Measurements from ENCODE around the gene PCDHGB4. TPM values are rescaled to one million over a fixed set of nuclear protein-coding genes. Genes with fewer than 3 reads are reported as not detected.

PCDHGB4 gene
- total and polyA plus RNA-seq, 2 of the 8 experiments (the other 6 are each of a cell fraction or from before 2014, with no cell fraction given), result 8.0 to 9.1 TPM

DNA sequence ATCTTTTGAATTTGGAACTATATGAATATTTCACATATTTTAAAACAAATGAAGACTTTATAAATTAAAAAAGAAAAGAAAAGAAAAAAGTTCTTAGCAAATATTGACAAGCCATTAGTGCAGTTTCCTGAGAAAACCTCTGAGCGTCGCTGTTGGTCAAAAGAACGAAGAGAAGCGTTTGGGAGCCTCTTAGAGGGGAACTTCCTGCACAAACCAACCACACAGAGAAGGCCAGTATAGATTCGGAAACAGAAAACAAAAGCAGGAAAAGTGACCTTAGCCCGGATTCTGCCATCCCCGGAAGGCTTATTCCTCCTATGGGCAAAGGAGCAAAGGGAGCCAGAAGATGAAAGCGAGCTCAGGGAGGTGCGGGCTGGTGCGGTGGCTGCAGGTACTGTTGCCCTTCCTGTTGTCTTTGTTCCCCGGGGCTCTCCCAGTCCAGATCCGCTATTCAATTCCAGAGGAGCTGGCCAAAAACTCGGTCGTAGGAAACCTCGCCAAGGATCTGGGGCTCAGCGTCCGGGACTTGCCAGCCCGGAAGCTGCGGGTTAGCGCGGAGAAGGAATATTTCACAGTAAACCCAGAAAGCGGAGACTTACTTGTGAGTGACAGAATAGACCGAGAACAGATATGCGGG, 27.6 kb upstream of the PCDHGB4 start, which contains the start of gene PCDHGB2:
PCDHGB2 (plus strand) TSS at position 205 of the 637 bp plus-strand sequence; CDS start at position 347, 142 bp downstream.
- no peak for DNase-seq (ENCODE audit: low read depth in 1 of 2, low spot score in 2 of 2)
- Histone ChIP-seq H3K4me2 (ENCODE audit: insufficient read depth in 1 of 2, low read depth in 2 of 2, low read length in 2 of 2) (peak within 1 kb of the TSS in 1 of 2 experiments; percentile 53; a peak in 2 of 4 replicates), H3K9me3 (ENCODE audit: insufficient read depth in 2 of 2, low read depth in 1 of 2, low read length in 1 of 2) (peaks cover 40 to 54% of the 10 kb centered on the region in 2 experiments), H3K23ac (ENCODE audit: insufficient read length) (no peak within 1 kb of the TSS), H3K14ac (ENCODE audit: insufficient read length) (no peak within 1 kb of the TSS), H3K79me1 (ENCODE audit: low read depth, low read length) (no peaks in the 10 kb centered on the region), H3K4me3 (ENCODE audit: extremely low read depth in 1 of 4, insufficient read depth in 2 of 4, low read depth in 3 of 4, low read length in 4 of 4) (peak within 1 kb of the TSS in 1 of 4 experiments; percentile 33; a peak in 1 of 8 replicates), H3K36me3 (ENCODE audit: control insufficient read depth in 2 of 4, insufficient read depth in 4 of 4, low read length in 3 of 4) (peaks cover 0 to 10% (median 2%) of the 10 kb centered on the region in 4 experiments; a peak in 4 of 8 replicates), H4K5ac (ENCODE audit: insufficient read length, low read depth, low read length) (no peak within 1 kb of the TSS), H2BK20ac (ENCODE audit: low read length) (no peak within 1 kb of the TSS), H3K4ac (replicated peaks; ENCODE audit: insufficient read length, low read depth, low read length) (no peak within 1 kb of the TSS), H2BK120ac (replicated peaks; ENCODE audit: low read depth, low read length) (no peak within 1 kb of the TSS), H2BK12ac (ENCODE audit: low read depth, low read length) (0 out of 2 replicates have a peak within 1 kb of the TSS, but pooled peaks have one; percentile 65), H2BK15ac (ENCODE audit: low read length) (no peak within 1 kb of the TSS), H2BK5ac (ENCODE audit: low read depth, low read length) (no peak within 1 kb of the TSS), H2AK5ac (ENCODE audit: low read depth, low read length) (no peak within 1 kb of the TSS), H3K27ac (ENCODE audit: low read depth, low read length) (no peak within 1 kb of the TSS), H4K8ac (ENCODE audit: extremely low read depth, insufficient read depth, low read length) (peak within 1 kb of the TSS; percentile 88; the same call in 1 of the 2 replicates), H3K23me2 (ENCODE audit: low read depth, low read length) (no peaks in the 10 kb centered on the region), H3K18ac (ENCODE audit: extremely low read depth, low read length) (no peak within 1 kb of the TSS), H3K79me2 (ENCODE audit: control insufficient read depth in 1 of 2, insufficient read depth in 2 of 2, low read length in 2 of 2) (no peaks in the 10 kb centered on the region), H2AFZ (ENCODE audit: low read length) (peak within 1 kb of the TSS; percentile 81; the same call in 1 of the 2 replicates), H3K4me1 (replicated peaks in 1 of 4; ENCODE audit: control insufficient read depth in 3 of 4, insufficient read depth in 4 of 4, low read length in 3 of 4) (peaks cover 0 to 3% (median under 1%) of the 10 kb centered on the region in 4 experiments; a peak in 1 of 7 replicates), H3K56ac (replicated peaks; ENCODE audit: insufficient read length, low read depth, low read length) (no peak within 1 kb of the TSS), H3K27me3 (replicated peaks in 1 of 4; ENCODE audit: control insufficient read depth in 3 of 4, extremely low read depth in 1 of 4, insufficient read depth in 3 of 4, low read length in 3 of 4) (no peaks in the 10 kb centered on the region), H4K20me1 (replicated peaks in 1 of 2; ENCODE audit: control insufficient read depth in 1 of 2, insufficient read depth in 2 of 2, low read length in 2 of 2) (no peaks in the 10 kb centered on the region), H3K9ac (replicated peaks in 1 of 4; ENCODE audit: extremely low read depth in 1 of 4, low read depth in 3 of 4, low read length in 3 of 4) (no peak within 1 kb of the TSS), H4K91ac (replicated peaks; ENCODE audit: insufficient read length, low read length) (no peak within 1 kb of the TSS)
- POLR2A ChIA-PET (ENCODE audit: partially characterized antibody), result interaction anchor here (1.1 kb wide), 1 partner anchor 48 kb away, joined by 3 read pairs; no protein-coding TSS in a partner anchor
- CTCF ChIA-PET (ENCODE audit: partially characterized antibody), result interaction anchor here (0.6 to 3.4 kb wide), 35 partner anchors 8 to 204 kb away, joined by 3 to 20 read pairs (median 4); partner anchors contain the start of genes PCDHB14, PCDHB15, PCDHB16 and PCDHGA10
- peak; percentile 78 for FAIRE-seq
- WGBS, 2 experiments (ENCODE audit: extremely low coverage in 1 of 2, insufficient coverage in 1 of 2, insufficient read length in 1 of 2, insufficient replicate concordance in 2 of 2, low coverage in 1 of 2, low lambda C conversion rate in 2 of 2, missing lambda C conversion rate in 1 of 2), result 80% methylated on average over 24 of the region's 24 CpGs; no CpG with 5 or more reads in 1 of the 2 experiments
- TF ChIP-seq RAD21 (IDR thresholded peaks at IDR 0.05 in 1 of 2, conservative IDR thresholded peaks at IDR 0.05 in 1 of 2; ENCODE audit: low read depth in 2 of 2, low read length in 2 of 2), result peak; percentile 78 to 82
- TF ChIP-seq GABPA (IDR thresholded peaks at IDR 0.05; ENCODE audit: borderline replicate concordance, insufficient read depth, low read length), result no peak
- no peak for TF ChIP-seq TAF1 (IDR thresholded peaks at IDR 0.05; ENCODE audit: low read depth, low read length)
- no peak for TF ChIP-seq POU5F1 (IDR thresholded peaks at IDR 0.05; ENCODE audit: low read depth, low read length)
- no peak for TF ChIP-seq CHD2 (IDR thresholded peaks at IDR 0.05; ENCODE audit: low read length)
- no peak for TF ChIP-seq CBX8 (IDR thresholded peaks at IDR 0.05; ENCODE audit: borderline replicate concordance, low read depth, low read length)
- TF ChIP-seq HDAC2 (IDR thresholded peaks at IDR 0.05; ENCODE audit: borderline replicate concordance in 1 of 2, low read depth in 2 of 2, low read length in 2 of 2), result no peak
- no peak for TF ChIP-seq SIX5 (IDR thresholded peaks at IDR 0.05; ENCODE audit: low read depth, low read length)
- TF ChIP-seq SRF (IDR thresholded peaks at IDR 0.05; ENCODE audit: low read depth, low read length), result no peak
- no peak for TF ChIP-seq KDM5A (IDR thresholded peaks at IDR 0.05; ENCODE audit: low read length)
- no peak for TF ChIP-seq TAF7 (optimal IDR thresholded peaks at IDR 0.05; ENCODE audit: borderline replicate concordance, low read depth, low read length)
- TF ChIP-seq JUND (IDR thresholded peaks at IDR 0.05; ENCODE audit: low read length), result no peak

Data from H1 (cell line).